ENCODE data around the gene RSPH10B2.
"Not testable (repeated sequence)": the region's sequence is repeated elsewhere in the genome, so short reads cannot be mapped to it uniquely, and the experiment has no call there.

GRCh38 chr7:6830026-6830425 lies 76.1 kb downstream of the RSPH10B2 start:
- TF ChIP-seq, protein P1, sequence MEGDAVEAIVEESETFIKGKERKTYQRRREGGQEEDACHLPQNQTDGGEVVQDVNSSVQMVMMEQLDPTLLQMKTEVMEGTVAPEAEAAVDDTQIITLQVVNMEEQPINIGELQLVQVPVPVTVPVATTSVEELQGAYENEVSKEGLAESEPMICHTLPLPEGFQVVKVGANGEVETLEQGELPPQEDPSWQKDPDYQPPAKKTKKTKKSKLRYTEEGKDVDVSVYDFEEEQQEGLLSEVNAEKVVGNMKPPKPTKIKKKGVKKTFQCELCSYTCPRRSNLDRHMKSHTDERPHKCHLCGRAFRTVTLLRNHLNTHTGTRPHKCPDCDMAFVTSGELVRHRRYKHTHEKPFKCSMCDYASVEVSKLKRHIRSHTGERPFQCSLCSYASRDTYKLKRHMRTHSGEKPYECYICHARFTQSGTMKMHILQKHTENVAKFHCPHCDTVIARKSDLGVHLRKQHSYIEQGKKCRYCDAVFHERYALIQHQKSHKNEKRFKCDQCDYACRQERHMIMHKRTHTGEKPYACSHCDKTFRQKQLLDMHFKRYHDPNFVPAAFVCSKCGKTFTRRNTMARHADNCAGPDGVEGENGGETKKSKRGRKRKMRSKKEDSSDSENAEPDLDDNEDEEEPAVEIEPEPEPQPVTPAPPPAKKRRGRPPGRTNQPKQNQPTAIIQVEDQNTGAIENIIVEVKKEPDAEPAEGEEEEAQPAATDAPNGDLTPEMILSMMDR (tag by site-specific recombination; IDR thresholded peaks at IDR 0.05): not testable (repeated sequence)
- not testable (repeated sequence) for TF ChIP-seq BCL11A (tag by site-specific recombination; IDR thresholded peaks at IDR 0.05; ENCODE audit: low read depth); ZNF670 (tag by site-specific recombination; IDR thresholded peaks at IDR 0.05; ENCODE audit: low read depth); ZNF138 (tag by site-specific recombination; IDR thresholded peaks at IDR 0.05; ENCODE audit: borderline replicate concordance); ZBTB8A (tag by site-specific recombination; IDR thresholded peaks at IDR 0.05); ZNF184 (tag by site-specific recombination; IDR thresholded peaks at IDR 0.05); ZNF398 (tag by site-specific recombination; IDR thresholded peaks at IDR 0.05); ZSCAN4 (tag by site-specific recombination; IDR thresholded peaks at IDR 0.05); HOXD13 (CRISPR knock-in tag; IDR thresholded peaks at IDR 0.05; ENCODE audit: borderline replicate concordance)
- TF ChIP-seq, protein P2, sequence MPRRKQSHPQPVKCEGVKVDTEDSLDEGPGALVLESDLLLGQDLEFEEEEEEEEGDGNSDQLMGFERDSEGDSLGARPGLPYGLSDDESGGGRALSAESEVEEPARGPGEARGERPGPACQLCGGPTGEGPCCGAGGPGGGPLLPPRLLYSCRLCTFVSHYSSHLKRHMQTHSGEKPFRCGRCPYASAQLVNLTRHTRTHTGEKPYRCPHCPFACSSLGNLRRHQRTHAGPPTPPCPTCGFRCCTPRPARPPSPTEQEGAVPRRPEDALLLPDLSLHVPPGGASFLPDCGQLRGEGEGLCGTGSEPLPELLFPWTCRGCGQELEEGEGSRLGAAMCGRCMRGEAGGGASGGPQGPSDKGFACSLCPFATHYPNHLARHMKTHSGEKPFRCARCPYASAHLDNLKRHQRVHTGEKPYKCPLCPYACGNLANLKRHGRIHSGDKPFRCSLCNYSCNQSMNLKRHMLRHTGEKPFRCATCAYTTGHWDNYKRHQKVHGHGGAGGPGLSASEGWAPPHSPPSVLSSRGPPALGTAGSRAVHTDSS (tag by site-specific recombination; IDR thresholded peaks at IDR 0.05): not testable (repeated sequence)

All from HEK293 (cell line).